Right lobe of liver (tissue), 6 donors: ENCODE measurements around the gene NCOA6. TPM values are rescaled to one million over a fixed set of nuclear protein-coding genes. Genes with fewer than 3 reads are reported as not detected.

Experiments used
- ATAC-seq, 4 donors: fragments of 200-7000 bp; cut with Tn5 transposase; one replicate each; pipeline ENCODE4 v1.9.1; 2020; ENCODE audit warnings: mild to moderate bottlenecking in 4 of 4, moderate library complexity in 4 of 4
- DNase-seq, 3 donors: peaks; one replicate each; pipeline ENCODE4 v3.0.0-alpha.2; 2020
- H3K27ac ChIP-seq, 3 donors: fragments of 200-600 bp; one replicate each; pipeline ENCODE4 v1.8.0; 2022
- H3K27me3 ChIP-seq, 2 donors: fragments of 200-600 bp; one replicate each; pipeline ENCODE4 v1.8.0; 2022
- H3K36me3 ChIP-seq, 4 donors: fragments of 200-600 bp; sonication (generic) in 1 of 4; one replicate each; pipeline versions ENCODE4 v1.5.1 to v1.8.0; 2017 to 2022; ENCODE audit warnings: control low read depth in 1 of 4
- H3K4me1 ChIP-seq, 4 donors: fragments of 200-600 bp; sonication (generic) in 1 of 4; one replicate each; pipeline versions ENCODE4 v1.5.1 to v1.8.0; 2017 to 2022; ENCODE audit warnings: control low read depth in 1 of 4
- H3K4me3 ChIP-seq, 3 donors: fragments of 200-600 bp; one replicate each; pipeline ENCODE4 v1.8.0; 2022
- H3K9me3 ChIP-seq, 4 donors: fragments of 200-600 bp; sonication (generic) in 1 of 4; one replicate each; pipeline versions ENCODE4 v1.5.1 to v1.8.0; 2017 to 2022; ENCODE audit warnings: control low read depth in 1 of 4
- CTCF ChIP-seq, 4 donors: fragments of 200-600 bp in 3 of 4; fragments of 450-650 bp in 1 of 4; IDR thresholded peaks; one replicate each; pipeline versions ENCODE4 v1.5.1 to v1.8.0; 2016 to 2022; ENCODE audit warnings: antibody characterized with exemption in 4 of 4, mild to moderate bottlenecking in 2 of 4
- POLR2A ChIP-seq: fragments of 450-650 bp; IDR thresholded peaks from one replicate; pipeline ENCODE4 v1.6.1; 2017; ENCODE audit warnings: antibody characterized with exemption, mild to moderate bottlenecking
- WGBS: methylation state at CpG from one replicate; pipeline ENCODE4 v1.1.6; 2018; ENCODE audit warnings: low coverage, low lambda C conversion rate; ENCODE audit not compliant: insufficient coverage; ENCODE audit errors: missing lambda C conversion rate; 5-methylcytosine and 5-hydroxymethylcytosine counted together
- intact Hi-C, 2 donors: fragments of 100-400 bp; cut with DNase I; formaldehyde crosslinking; loops; one replicate each; pipeline versions ENCODE4 v1.11.2 to v1.14.1; 2022
- total RNA-seq, 6 experiments: library from RNA; depleted of rRNA in 2 of 6; stranded (reverse); fragments of >200 nt in 2 of 6; fragmentation: NEBNext Ultra II Directional in 3 of 6; extraction: Animal tissue kit (Norgen Biotek cat#: 25700) in 3 of 6; gene quantifications; one replicate each; pipeline versions ENCODE4 v1.1.0 to v1.2.4, GENCODE V29; 2016 to 2023
- donor health status: DM: no; HTN: yes; CAD: no.
- donor health status: DM: no; HTN: no; CAD: no.
- donor health status: DM: no; HTN: no; CAD: no.
- donor health status: DM: no; HTN: yes; CAD: no.
- donor health status: DM: no; HTN: yes; CAD: no.

NCOA6 gene
- total RNA-seq, 6 experiments from 2014 or later = 10.0 to 12.9 (median 11.1) TPM

DNA sequence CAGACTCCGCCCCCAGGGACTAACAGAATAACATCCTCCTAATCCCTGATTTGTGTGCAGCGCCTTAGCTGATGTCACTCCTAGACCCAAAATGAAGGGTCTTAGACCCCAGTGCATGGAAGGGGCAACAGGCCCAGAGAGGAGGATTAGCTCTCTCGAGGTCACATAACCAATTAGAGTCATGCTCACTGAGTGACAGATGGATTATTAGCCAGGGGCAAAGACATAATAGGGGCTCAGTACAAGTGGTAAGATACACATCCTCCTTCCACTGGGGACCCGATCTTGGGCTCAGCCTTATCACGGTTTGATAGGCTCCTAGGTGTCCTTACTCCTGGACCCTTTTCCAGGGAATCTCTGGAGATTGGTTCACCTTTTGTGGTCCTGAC, 120.4 kb downstream of the NCOA6 start:
- intact Hi-C loops = loop anchor here (10.0 kb wide), 2 partner anchors 160 to 170 kb away; no protein-coding TSS in a partner anchor
- Histone ChIP-seq H3K27ac (peak overlapping the region; percentile 98 to 100 (median 99)), H3K27me3 (no peaks in the 10 kb centered on the region), H3K4me3 (peak overlapping the region; percentile 73 to 81 (median 73)), H3K4me1 (peaks cover 0 to 34% (median 12%) of the 10 kb centered on the region in 4 donors), H3K9me3 (no peaks in the 10 kb centered on the region), H3K36me3 (no peaks in the 10 kb centered on the region)
- TF ChIP-seq CTCF (IDR thresholded peaks at IDR 0.05) (no peak), POLR2A (no peak)
- WGBS = 23% methylated on average over 4 of the region's 5 CpGs
- DNase-seq = no peak
- ATAC-seq = no peak

DNA sequence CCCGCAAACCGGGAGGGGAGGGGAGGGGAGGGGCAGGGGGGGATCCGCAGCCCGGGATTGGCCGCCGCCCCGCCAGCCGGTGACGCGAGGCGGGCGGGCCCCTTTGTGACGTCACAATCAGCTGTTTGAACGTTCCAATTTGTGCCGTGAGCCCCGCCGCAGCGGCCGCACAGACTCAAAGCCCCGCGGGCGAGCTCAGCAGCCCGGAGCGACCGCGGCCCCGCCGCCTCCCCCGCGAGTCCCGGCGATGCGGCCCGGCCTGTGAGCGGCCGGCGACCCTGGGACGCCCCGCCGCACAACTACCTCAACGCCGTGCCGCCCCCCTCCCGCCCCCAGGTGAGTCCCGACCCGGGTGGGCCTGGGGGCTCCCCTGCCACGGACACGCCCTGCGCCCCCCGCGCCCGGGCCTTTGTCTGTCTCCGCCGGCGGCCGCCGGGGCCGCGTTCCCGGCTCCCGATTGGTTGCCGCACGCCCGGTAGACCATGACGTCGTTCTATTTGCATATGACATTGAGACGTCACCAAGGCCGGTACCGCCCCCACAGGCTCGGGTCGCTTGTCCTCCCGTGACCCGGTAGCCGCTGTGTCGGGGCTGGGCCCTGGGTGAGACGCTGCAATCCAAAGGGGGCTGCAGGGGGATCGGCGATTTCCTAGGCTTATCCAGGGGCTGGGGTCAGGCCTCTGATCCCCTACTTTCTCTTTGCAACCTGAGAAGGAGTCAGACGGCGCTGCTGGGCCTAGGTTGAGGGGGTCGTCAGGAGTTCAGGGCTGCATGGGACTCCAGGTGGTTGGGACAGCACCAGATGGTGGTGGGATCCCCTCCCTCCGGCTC, 121.1 kb downstream of the NCOA6 start, which contains the start of gene TP53INP2:
TSS of gene TP53INP2 (plus strand) at position 168 of the 831 bp plus-strand sequence. CDS start 4,396 bp downstream, outside the sequence.
- Histone ChIP-seq H3K4me3 (peak within 1 kb of the TSS; percentile 73 to 81 (median 73)), H3K4me1 (peaks cover 0 to 34% (median 12%) of the 10 kb centered on the region in 4 donors), H3K36me3 (no peaks in the 10 kb centered on the region), H3K9me3 (no peaks in the 10 kb centered on the region), H3K27me3 (no peaks in the 10 kb centered on the region), H3K27ac (peak within 1 kb of the TSS; percentile 98 to 100 (median 99))
- peak; percentile 94 to 97 (median 97) for DNase-seq
- 0% methylated on average over 2 of the region's 82 CpGs for WGBS
- peak; percentile 71 to 81 (median 78) for ATAC-seq
- TF ChIP-seq CTCF (IDR thresholded peaks at IDR 0.05) = no peak
- TF ChIP-seq POLR2A = peak; percentile 91
- intact Hi-C loops = loop anchor here (10.0 kb wide), 2 partner anchors 160 to 170 kb away; no protein-coding TSS in a partner anchor

GRCh38 chr20:34703424-34704176, 121.9 kb downstream of the NCOA6 start:
- WGBS = under 1% methylated on average over 31 of the region's 38 CpGs
- intact Hi-C loops = loop anchor here (10.0 kb wide), 2 partner anchors 159 to 169 kb away; no protein-coding TSS in a partner anchor
- peak overlapping the region; percentile 98 to 100 (median 99) for H3K27ac ChIP-seq
- no peak for TF ChIP-seq CTCF (IDR thresholded peaks at IDR 0.05)
- no peaks in the 10 kb centered on the region for H3K27me3 ChIP-seq
- H3K4me1 ChIP-seq = peaks cover 0 to 34% (median 10%) of the 10 kb centered on the region in 4 donors
- peak; percentile 0 to 8 (median 6) for ATAC-seq
- H3K9me3 ChIP-seq = no peaks in the 10 kb centered on the region
- peak in 2 of 3 donors; percentile 29 to 58 for DNase-seq
- H3K36me3 ChIP-seq = no peaks in the 10 kb centered on the region
- peak overlapping the region; percentile 73 to 81 (median 73) for H3K4me3 ChIP-seq

GRCh38 chr20:34703061-34703423, 122.4 kb downstream of the NCOA6 start:
- peak overlapping the region in 1 of 3 donors; percentile 100 for H3K27ac ChIP-seq
- TF ChIP-seq POLR2A = no peak
- TF ChIP-seq CTCF (IDR thresholded peaks at IDR 0.05) = no peak
- H3K36me3 ChIP-seq = no peaks in the 10 kb centered on the region
- no peaks in the 10 kb centered on the region for H3K9me3 ChIP-seq
- DNase-seq (no peak), ATAC-seq (no peak)
- H3K4me1 ChIP-seq = peaks cover 0 to 28% (median 7%) of the 10 kb centered on the region in 4 donors
- no peaks in the 10 kb centered on the region for H3K27me3 ChIP-seq
- WGBS = 36% methylated on average over 3 of the region's 3 CpGs
- intact Hi-C loops = loop anchor here (10.0 kb wide), 2 partner anchors 158 to 168 kb away; no protein-coding TSS in a partner anchor
- no peak overlapping the region for H3K4me3 ChIP-seq
